Activated CD4-positive, alpha-beta T cell treated with anti-CD3 and anti-CD28 coated beads, Interleukin-2, Interleukin-4, amounts not matched to agents 100 ng/mL and 50 ng/mL, durations not matched to agents 16 hours and 8 hours (primary cell): ENCODE measurements around the gene ZCCHC7.

Experiments
- DNase-seq: peaks from one replicate; pipeline ENCODE4 v3.0.0-alpha.2; 2020; ENCODE audit warnings: low spot score

The ZCCHC7 gene

DNA sequence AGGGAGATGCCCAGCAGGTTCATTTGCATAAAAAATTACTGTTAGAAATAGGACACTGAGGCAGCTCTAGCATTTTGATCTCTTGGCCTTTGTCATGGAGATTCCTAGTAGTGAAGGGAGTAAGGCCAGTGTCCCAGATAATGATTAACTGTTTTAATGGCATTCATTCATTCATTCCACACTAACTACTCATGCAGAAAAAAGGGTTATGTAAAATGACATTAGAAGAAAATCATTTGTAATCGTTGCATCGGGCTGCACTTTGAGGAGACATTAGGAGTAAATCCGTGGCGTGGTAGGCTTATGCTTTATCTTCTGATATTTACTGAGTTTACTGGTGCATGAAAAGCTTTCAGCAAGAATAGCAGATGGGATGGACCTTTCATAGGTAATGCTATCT, 219.5 kb downstream of the ZCCHC7 start:
- DNase-seq = no peak

DNA sequence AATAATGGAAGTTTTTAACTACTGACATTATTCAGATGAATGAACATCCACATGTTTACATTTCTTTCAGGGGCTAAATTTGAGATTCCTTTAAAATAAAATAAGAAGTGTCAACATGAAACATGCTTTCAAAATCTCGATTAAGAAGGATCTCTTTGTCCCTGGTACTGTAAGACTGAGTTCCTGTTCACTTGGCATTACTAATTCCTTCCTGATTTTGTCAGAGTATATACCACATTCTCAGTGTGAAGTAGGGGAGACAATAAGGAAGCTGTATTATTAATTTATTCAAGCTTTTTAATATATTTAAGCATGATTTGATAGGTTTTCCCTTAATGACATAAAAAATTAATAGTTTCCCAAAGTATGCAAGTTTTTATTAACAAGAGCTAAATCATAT, 220.6 kb downstream of the ZCCHC7 start:
- DNase-seq = no peak

DNA sequence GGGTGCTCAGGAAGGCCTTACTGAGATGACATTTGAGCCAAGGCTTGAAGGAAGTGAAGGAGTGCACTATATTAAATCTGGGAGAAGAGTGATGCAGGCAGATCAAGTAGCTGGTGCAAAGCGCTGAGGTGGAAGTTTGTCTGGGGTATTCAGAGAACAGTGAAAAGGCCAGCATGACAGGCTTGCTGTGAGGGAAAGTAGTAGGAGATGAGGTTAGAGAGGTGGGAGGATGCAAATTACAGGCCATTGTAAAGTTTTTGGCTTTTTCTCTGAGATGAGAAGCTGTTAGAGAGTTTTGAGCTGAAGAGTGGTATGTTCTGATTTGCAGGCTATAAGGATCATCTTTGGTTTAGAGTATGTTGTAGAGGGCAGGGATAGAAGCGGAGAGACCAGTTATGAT, 221.3 kb downstream of the ZCCHC7 start:
- no peak for DNase-seq

DNA sequence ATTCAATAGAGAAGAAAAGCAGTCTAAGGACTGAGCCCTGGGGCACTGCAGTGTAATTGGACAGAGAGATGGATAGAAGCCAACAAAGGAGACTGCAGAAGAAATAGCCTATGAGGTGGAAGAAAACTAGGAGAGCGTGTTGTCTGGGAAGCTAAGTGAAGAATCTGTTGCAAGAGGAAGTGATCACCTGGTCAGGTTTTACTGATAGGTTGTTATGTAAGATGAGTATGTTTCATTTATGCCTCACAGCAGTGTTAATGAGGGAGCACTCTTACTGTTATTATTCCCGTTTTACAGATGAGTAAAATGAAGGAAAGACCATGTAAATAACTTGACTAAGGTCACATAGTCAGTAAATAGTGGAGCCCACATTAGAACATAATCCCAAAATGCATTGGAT, 222.1 kb downstream of the ZCCHC7 start:
- no peak for DNase-seq

DNA sequence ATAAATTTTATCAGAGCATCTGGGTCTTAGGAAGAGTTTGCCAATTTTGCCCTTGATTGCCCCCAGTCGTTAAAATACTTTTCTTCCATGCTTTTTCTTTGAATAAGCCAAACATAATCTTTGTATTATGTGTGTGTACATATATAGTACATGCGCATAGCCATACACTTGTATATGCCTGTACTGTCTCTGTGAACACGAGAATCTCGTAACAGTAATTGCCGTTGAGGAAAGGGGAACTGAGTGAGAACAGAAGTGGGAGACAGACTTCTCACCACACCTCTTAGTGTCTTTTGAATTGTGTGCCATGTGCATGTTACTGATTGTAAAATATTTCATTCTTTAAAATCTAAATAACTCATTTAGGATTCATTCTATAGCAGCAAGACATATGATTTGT, 222.5 kb downstream of the ZCCHC7 start:
- DNase-seq = no peak

DNA sequence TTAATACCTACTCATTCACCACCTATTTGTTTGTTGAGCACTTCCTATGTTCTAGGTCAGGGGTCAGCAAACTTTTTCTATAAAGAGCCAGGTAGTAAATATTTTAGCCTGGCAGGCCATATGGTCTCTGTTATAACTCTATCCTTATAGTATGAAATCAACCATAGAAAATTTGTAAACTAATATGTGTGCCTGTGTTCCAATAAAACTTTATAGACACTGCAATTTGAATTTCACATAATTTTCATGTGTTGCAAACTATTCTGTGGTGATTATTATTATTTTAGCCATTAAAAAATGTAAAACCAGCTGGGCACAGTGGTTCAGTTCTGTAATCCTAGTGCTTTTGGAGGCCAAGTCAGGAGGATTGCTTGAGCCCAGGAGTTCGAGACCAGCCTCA, 223.3 kb downstream of the ZCCHC7 start:
- no peak for DNase-seq

DNA sequence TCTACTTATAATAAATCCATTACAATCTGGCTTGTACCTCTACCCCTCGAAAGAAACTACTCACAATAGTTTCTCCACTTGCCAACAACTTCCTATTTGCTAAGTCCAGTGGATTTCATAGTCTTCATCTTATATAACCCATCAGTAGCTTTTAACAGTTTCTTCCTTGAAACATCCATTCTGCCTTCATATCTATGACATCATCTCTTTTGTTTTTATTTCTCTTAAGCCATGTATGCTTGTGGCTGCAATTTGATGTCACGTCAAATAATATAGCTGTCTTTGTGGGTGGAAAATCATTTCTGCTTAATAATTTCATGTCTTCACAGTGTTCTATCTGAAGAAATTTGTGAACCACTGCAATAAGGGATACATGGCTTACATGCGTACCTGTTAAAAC, 224.7 kb downstream of the ZCCHC7 start:
- no peak for DNase-seq

DNA sequence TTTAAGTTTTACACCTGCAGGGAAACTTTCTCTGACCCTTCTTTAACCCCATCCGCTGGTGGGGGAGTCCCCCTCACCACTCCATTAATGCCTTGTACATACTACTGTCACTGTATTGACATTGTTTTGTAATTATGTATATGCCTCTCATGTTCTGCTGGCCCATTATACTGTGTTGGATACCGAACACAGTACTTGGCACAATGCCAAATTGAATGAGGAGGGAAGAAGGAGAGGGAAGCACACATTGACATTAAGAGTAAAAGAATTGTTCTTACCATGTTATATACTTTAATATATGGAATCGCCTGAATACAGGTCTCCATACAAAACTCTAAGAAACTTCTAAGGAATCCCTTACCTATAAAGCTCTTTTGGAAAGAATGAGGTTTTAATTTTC, 228.5 kb downstream of the ZCCHC7 start:
- DNase-seq = no peak

DNA sequence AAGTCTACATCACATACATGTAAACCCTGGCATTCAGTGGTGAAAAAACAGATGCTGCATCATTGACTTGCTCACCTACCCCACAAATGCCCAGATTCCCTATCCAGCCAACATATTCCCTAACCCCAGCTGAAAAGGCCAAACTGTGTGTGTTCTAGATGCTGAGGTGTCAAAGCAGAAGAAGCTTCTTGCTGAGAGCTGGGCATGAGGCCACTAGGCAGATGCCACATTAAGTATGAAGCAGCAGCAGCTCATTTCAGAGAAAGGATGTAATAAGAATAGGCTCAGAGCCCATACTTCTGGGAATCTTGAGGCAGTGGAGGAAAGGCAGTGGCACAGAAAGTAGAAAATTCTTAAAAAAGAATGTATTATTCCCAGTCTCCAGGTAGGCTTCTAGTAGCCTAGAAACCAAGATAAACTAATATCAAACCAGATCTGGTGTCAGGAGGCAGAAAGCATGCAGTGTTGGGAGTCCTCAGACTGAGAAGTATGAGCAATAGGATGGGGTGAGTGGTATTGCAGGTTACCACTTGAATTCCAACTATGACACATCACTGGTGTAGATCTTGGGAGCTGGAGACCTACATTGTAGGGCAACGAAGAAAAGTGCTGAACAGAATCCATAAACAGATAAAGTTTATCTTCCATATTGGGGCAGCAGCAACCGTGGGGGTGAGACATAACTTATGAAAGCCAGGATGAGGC, 230.3 kb downstream of the ZCCHC7 start:
- DNase-seq = peak; percentile 11

DNA sequence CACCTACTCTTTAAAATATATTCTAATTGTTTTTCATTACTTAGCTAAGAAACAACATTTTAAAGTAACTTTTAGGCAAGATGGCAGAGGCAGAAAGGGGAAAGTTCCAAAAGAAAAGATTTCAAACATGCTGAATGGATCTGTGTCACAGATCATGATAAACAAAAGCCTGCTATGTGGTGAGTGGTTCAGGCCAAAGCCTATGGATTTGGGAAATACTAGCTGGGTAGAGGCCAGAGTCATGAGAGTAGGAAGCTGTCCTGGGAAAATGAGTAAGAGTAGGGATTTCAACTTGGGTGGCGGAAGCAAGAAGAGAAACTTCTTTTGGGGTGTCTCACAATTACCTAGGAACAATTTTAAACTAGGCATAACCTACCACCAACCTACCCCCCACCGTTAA, 233.4 kb downstream of the ZCCHC7 start:
- no peak for DNase-seq

DNA sequence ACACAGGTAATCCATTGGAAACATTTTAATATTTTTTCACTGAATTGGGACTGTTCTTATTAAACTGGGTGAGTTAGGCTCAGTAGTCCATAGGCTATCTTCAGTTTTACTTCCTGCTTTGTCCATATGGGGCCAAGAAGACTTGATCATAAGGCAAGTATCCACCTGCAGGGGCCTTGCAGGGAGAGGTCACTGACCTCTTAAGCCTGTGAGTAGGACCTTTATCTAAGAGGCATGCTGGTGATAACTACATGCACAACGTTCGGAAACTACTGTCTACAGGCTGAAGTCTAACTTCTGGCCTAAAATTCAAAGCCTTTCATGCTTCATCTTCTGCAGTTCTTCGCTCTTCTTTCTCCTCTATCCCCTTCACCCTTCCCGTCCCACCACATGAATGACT, 242.1 kb downstream of the ZCCHC7 start:
- no peak for DNase-seq

DNA sequence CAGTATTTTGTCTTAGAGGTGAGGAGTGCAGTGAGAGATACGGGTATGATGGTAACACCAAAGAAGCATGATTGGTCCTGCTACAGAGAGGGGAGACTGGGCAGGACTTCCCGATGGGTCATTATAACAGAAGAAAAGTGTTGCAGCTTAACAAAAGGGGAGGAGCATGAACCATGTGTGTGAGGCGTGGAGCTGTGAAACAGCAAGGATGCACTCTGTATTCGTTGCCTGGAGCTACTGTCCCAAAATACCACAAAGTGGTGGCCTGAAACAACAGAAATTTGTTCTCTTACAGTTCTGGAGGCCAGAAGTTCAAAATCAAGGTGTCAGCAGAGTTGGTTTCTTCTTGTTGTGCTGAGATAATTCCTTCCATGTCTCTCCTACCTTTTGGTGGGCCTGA, 242.8 kb downstream of the ZCCHC7 start:
- no peak for DNase-seq

DNA sequence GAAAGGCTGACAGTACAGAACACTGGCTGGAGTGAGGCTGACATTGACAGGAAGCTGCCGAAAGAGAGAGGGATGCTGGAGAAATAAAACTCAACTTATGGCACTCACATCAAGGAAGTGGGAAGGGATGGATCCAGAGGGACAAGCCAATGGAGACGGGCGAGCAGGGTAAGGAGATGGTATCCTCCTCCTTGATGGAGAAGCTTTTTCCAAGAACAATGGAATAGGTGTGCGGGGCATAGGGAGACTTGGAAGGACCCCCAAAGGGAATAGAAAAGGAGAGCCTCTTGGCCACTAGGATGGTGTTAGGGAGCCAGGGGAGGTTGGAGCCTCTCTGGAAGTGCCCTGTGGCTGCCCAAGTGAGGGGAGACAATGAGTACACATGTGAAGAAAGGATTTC, 243.8 kb downstream of the ZCCHC7 start:
- no peak for DNase-seq

DNA sequence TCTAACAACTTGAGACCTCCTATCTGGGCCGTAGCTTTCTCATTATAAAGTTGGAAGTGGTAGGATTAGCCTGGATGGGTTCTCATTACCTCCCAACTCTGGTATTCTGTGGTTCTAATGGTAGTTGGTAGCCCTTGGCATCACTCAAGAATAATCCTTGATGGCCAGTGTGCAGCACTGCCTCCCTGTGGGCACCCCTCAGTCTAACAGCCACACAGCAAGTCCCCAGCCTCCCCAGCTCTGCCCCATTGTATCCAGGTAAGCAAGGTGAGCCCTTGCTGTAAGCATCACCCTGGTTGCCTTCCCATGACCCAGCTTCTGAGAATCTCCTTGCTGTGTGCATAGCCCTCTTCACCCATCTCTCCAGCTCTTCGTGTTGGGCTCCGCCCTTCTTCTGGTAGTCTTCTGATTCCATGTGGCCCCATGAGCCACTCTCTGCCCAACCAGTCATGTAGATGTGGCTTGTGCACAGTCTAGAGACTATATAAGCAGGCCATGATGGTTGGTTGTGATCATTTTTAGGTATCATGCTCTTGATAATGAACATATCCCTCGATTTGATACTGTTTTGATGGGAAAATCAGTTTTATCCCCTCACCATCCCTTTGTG, 244.5 kb downstream of the ZCCHC7 start:
- DNase-seq = no peak

DNA sequence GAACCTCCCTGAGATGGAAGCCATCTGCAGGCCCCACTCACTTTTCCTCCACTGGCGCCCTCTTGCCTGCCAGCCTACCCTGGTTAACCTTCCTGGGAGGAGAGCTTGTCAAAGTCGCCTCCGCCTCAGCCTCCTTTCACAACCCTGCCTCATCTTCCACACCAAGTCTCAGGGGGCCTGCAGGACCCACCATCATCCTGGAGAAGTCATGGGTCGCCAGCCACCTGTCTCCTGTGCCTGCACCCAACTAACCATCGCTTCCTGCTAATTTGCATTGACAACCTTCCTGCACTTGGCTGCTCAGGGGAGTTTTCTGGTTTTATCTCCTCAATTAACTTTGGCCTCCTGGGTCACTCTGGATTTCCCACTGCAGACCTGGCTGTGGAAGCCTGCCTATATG, 249.3 kb downstream of the ZCCHC7 start:
- DNase-seq = no peak

DNA sequence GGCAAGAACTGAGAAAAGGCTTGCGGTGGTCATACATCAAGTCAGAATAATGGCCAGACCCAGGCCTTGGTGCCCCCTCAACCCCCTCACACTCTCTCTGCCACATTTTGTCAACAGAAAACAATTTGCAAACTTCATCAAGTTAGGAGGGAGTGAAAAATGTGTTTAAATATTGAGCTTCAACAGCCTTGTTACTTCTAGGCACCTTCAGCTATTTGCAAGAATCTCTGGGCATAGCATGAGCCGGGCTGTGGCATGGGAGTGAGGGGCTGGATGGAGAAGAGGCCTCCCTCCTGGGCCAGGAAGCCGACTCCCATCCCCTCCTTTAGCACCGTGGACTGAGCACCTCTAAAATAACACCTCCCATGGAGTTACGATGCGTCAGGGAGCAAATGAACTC, 249.9 kb downstream of the ZCCHC7 start:
- DNase-seq = no peak

DNA sequence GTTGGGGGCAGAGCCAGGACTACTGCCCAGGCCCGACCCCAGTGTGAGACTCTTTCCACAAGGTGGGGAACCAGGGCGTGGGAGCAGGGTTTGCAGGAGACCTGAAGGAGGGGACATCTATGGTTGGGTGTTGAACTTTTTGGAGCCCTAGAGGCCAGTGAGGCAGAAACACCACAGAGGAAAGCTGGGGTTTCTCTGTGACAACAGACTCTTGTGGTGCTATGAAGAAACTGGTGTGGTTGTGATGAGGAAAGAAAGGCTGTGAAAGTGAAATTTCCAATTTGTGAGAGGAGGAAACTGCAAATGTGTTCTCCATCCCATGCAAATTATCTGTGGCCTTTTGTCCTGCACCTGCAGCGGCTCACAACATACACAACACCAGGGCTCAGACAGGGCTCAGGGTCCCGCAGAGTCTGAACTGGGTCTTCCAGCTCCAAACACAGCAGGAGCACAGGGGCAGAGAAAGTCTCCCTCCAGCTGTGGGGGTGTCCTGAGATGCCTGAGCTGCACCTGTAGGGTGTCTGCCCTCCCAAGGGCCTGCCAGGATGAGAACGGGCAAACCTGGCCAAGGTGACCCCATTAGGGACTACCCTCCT, 250.7 kb downstream of the ZCCHC7 start:
- DNase-seq = no peak

DNA sequence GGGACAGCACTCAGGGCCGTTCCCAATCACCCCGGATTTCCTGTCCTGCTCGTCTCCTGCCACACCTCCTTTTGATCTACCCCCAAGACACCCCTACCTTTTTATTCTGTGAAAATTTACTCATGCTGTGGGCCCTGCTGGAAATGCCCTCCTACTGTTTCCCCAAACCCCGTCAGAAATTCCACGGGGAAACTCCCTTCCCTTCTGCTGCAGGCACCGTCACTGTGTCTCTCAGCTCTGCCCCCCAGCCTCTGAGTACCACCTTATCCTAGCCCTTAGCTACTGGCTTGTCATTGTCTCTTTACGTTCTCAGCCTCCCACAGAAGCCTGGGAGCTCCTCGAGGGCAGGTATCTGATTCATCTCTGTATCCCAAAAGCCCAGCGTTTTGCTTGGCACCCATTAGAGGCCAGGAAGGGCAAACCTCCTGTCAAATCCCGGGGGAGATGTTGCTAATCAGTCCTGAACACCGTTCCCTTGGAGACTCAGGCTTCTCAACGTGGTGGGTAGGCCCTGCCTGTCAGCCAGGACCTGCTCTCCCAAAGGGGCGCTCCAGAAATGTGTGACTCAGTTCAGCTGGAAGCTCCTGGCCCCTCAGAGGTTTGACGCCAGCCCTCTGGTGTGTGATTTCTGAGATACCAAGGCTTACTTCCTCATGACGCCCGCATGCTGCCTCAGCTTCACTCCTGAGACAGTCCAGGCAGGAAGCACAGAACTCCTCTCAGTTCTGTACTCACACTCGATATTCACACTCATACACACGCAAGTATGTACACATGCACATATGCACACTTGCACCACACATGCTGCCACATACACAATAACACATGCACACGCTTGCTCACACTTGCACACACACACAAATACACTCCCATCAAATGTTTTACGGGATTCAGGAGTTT, 251.4 kb downstream of the ZCCHC7 start:
- DNase-seq = no peak

DNA sequence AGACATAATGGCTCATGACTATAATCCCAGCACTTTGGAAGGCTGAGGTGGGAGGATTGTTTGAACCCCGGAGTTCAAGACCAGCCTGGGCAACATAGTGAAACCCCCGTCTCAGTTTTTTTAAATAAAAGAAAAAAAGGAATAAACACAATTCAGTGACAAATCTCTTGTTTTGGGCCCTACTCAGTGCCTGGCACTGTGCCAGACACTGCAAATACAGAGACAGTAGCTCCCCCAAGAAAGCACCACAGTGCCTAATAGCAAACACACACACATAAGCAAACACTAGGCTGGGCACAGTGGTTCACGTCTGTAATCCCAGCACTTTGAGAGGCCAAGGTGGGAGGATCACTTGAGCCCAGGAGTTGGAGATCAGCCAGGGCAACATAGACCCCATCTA, 252.5 kb downstream of the ZCCHC7 start:
- DNase-seq = no peak

DNA sequence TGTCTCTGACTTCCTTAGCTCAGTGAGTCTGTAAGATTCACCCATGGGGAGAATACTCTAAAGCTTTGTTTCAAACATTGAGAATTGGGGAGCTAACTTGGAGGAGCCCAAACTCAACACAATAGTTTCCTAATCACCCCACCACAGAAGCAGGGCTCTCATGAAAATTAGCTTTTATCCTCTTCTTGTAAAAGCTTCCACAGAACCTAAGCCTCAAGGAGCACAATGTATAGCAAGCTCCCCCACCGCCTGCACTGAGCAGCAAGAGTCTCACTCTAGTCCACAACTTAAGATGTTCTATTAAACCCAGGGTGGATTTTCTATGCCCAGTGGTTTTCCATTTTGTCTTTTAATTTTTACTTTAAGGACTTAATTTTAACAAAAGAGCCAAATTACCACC, 253.2 kb downstream of the ZCCHC7 start:
- DNase-seq = no peak

DNA sequence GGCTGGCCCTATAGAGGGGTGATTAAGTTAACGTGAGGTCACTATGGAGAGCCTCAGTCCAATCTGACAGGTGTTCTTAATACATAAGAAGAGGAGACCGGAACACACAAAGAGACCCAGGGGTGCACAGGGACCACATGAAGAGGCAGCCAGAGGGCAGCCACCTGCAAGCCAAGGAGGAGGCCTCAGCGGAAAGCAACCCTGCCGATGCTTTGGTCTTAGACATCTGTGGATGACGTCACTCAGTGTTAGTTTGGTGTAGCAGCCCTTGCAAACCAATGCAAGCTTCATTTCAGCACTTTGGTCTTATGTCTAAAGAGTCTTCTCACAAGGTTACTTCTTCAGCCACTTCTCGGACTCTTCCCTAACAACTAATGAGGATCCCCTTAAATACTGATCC, 254.5 kb downstream of the ZCCHC7 start:
- DNase-seq = no peak

DNA sequence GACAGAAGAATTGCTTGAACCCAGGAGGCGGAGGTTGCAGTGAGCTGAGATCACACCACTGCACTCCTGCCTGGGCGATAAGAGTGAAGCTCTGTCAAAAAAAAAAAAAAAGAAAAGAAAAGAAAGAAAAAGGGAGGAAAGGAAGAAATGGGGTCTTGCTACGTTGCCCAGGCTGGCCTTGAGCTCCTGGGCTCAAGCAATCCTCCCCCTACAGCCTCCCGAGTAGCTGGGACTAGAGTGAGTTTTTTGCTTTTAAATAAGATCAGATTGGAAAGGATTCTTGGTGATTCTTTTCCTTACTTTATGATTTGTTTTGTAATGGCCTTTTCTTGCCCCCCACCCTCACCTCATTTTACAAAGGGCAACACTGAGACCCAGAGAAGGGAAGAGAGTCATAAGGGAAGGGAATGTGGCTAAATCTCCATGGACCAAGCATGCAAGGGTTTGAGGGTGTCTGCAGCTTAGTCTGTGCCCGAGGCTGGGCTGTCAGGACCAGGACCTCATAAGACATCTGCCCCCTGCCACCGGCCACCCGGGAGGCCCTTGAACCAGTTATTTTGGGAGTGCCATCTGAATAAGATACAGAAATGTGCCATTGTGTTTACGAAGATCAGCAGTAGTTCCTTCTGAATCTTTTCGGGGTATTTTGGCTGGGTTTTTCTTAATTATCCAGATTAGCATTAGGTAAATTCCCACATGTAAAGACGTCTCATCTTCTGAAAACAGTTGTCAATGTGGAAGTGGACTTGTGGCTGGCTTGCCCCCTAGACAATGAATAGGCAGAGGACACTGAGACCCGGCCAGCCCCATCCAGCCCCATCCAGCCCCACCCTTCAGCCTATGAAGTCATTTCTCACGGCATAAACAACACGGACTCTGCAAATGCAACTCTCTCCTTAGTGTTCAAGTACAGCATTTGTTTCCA, 257.6 kb downstream of the ZCCHC7 start:
- no peak for DNase-seq
